Mesendoderm (in vitro differentiated cells): Measurements from ENCODE around the gene GALNT6.

Experiments used
- DNase-seq: peaks from one replicate; pipeline ENCODE4 v3.0.0; 2013
- H2AK5ac ChIP-seq: 2 replicates; pipeline ENCODE4 v1.6.1; 2013; ENCODE audit warnings: low read length, inconsistent platforms
- H2BK120ac ChIP-seq: 2 replicates; pipeline ENCODE4 v1.6.1; 2013; ENCODE audit warnings: low read depth, mild to moderate bottlenecking, low read length, moderate library complexity, mixed read lengths
- H2BK15ac ChIP-seq: replicated peaks from 2 replicates; pipeline ENCODE4 v1.6.1; 2013; ENCODE audit warnings: low read depth, mild to moderate bottlenecking, moderate library complexity
- H2BK5ac ChIP-seq: 2 replicates; pipeline ENCODE4 v1.6.1; 2013; ENCODE audit warnings: low read length, inconsistent platforms
- H3K18ac ChIP-seq: 2 replicates; pipeline ENCODE4 v1.6.1; 2013; ENCODE audit warnings: mild to moderate bottlenecking, low read length, mixed read lengths
- H3K23ac ChIP-seq: one replicate; pipeline ENCODE4 v1.6.1; 2013; ENCODE audit warnings: low read length
- H3K27ac ChIP-seq: 2 replicates; pipeline ENCODE4 v1.5.1; 2013; ENCODE audit warnings: low read depth, mild to moderate bottlenecking, inconsistent platforms, low read length, moderate library complexity
- H3K27me3 ChIP-seq: 2 replicates; pipeline ENCODE4 v1.6.1; 2013; ENCODE audit warnings: low read length, control low read depth, mild to moderate bottlenecking, inconsistent platforms; ENCODE audit not compliant: insufficient read depth, poor library complexity
- H3K36me3 ChIP-seq: 2 replicates; pipeline ENCODE4 v1.6.1; 2013; ENCODE audit warnings: low read length, inconsistent platforms; ENCODE audit not compliant: control insufficient read depth, insufficient read depth
- H3K4ac ChIP-seq: one replicate; pipeline ENCODE4 v1.6.1; 2013; ENCODE audit warnings: low read depth, mild to moderate bottlenecking, low read length, moderate library complexity
- H3K4me1 ChIP-seq: 2 replicates; pipeline ENCODE4 v1.6.1; 2013; ENCODE audit warnings: low read depth, low read length, inconsistent platforms; ENCODE audit not compliant: control insufficient read depth
- H3K4me2 ChIP-seq: 2 replicates; pipeline ENCODE4 v1.6.1; 2013; ENCODE audit warnings: low read length
- H3K4me3 ChIP-seq: 2 replicates; pipeline ENCODE4 v1.5.1; 2013; ENCODE audit warnings: mild to moderate bottlenecking, low read length
- H3K56ac ChIP-seq: one replicate; pipeline ENCODE4 v1.6.1; 2013; ENCODE audit warnings: low read length
- H3K79me1 ChIP-seq: 2 replicates; pipeline ENCODE4 v1.6.1; 2013; ENCODE audit warnings: low read length, inconsistent platforms
- H3K79me2 ChIP-seq: 2 replicates; pipeline ENCODE4 v1.6.1; 2013; ENCODE audit warnings: mild to moderate bottlenecking, low read length; ENCODE audit not compliant: control insufficient read depth, insufficient read depth
- H3K9ac ChIP-seq: 2 replicates; pipeline ENCODE4 v1.6.1; 2013; ENCODE audit warnings: low read length, inconsistent platforms
- H4K5ac ChIP-seq: one replicate; pipeline ENCODE4 v1.6.1; 2013; ENCODE audit warnings: low read length
- H4K8ac ChIP-seq: one replicate; pipeline ENCODE4 v1.6.1; 2013; ENCODE audit warnings: low read depth, mild to moderate bottlenecking, control low read depth, low read length, moderate library complexity
- WGBS: extraction: QIAGEN DNeasy Blood & Tissue Kit; methylation state at CpG from one replicate; pipeline ENCODE4 v1.1.7; 2013; ENCODE audit warnings: low lambda C conversion rate, missing lambda C conversion rate; ENCODE audit not compliant: insufficient coverage; ENCODE audit errors: extremely low coverage; 5-methylcytosine and 5-hydroxymethylcytosine counted together

Gene GALNT6

GRCh38 chr12:51421266-51421884 lies 30.2 kb upstream of the GALNT6 start:
- H2BK15ac ChIP-seq: no peak overlapping the region
- no peak overlapping the region for H3K4me2 ChIP-seq
- no peak overlapping the region for H3K4ac ChIP-seq
- H3K79me1 ChIP-seq: no peaks in the 10 kb centered on the region
- H2BK5ac ChIP-seq: no peak overlapping the region
- H3K56ac ChIP-seq: peak overlapping the region; percentile 45
- peaks cover 2% of the 10 kb centered on the region for H3K4me1 ChIP-seq
- H3K9ac ChIP-seq: no peak overlapping the region
- H2BK120ac ChIP-seq: no peak overlapping the region
- no peak overlapping the region for H3K23ac ChIP-seq
- H3K18ac ChIP-seq: no peak overlapping the region
- no peak overlapping the region for H3K4me3 ChIP-seq
- DNase-seq: peak; percentile 85
- no peaks in the 10 kb centered on the region for H3K79me2 ChIP-seq
- H4K8ac ChIP-seq: no peak overlapping the region
- no peaks in the 10 kb centered on the region for H3K36me3 ChIP-seq
- no peak overlapping the region for H3K27ac ChIP-seq
- no CpG with 5 or more reads among the region's 5 CpGs for WGBS
- no peak overlapping the region for H4K5ac ChIP-seq
- H3K27me3 ChIP-seq: no peaks in the 10 kb centered on the region
- no peak overlapping the region for H2AK5ac ChIP-seq

DNA sequence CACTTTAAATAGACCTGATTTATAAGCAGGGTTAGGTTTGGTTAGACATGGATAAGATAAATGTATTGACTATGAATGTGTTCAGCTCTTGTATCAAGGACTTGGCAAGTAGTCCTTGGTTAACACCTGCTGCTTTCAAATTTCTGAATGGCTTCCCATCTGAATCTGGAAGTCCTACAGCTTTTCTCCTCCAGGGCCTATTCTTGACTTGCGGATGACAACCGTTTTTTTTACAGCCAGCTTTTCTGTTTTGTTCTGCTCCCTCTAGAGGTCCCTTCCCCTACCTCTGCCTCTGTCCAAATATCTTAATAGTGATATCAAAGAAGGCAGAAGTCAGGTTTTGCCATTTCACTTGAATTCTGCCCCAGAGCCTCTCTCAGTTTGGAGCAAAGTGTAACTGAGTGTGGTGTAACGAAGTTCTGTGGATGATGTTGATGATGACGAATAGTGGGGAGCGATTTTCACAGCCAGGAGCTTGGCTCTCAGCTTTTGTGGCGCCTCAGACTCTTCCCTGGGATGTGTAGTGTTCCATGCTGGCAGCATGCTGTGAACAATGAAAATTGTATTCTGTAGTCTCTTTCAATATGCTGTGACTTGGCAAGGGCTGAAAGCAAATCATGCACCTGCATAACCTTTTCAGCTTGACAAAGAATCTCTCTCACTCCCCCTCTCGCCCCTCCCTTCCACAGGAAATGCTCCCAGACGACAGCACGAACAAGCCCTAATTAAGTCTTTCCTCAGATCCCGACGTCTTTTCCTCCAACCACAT lies 28.4 kb upstream of the GALNT6 start:
- H2BK15ac ChIP-seq: no peak overlapping the region
- H3K79me1 ChIP-seq: no peaks in the 10 kb centered on the region
- no peak overlapping the region for H3K27ac ChIP-seq
- no peak overlapping the region for H2AK5ac ChIP-seq
- H3K79me2 ChIP-seq: no peaks in the 10 kb centered on the region
- H3K4me1 ChIP-seq: no peaks in the 10 kb centered on the region
- H3K56ac ChIP-seq: no peak overlapping the region
- no peak overlapping the region for H3K18ac ChIP-seq
- H3K4ac ChIP-seq: no peak overlapping the region
- H3K4me2 ChIP-seq: no peak overlapping the region
- peak overlapping the region; percentile 61 for H2BK120ac ChIP-seq
- H2BK5ac ChIP-seq: no peak overlapping the region
- no peak overlapping the region for H3K4me3 ChIP-seq
- H3K27me3 ChIP-seq: no peaks in the 10 kb centered on the region
- no peak overlapping the region for H4K5ac ChIP-seq
- H3K9ac ChIP-seq: no peak overlapping the region
- H3K23ac ChIP-seq: no peak overlapping the region
- DNase-seq: peak; percentile 63
- H4K8ac ChIP-seq: no peak overlapping the region
- H3K36me3 ChIP-seq: no peaks in the 10 kb centered on the region
- WGBS: no CpG with 5 or more reads among the region's 11 CpGs

DNA sequence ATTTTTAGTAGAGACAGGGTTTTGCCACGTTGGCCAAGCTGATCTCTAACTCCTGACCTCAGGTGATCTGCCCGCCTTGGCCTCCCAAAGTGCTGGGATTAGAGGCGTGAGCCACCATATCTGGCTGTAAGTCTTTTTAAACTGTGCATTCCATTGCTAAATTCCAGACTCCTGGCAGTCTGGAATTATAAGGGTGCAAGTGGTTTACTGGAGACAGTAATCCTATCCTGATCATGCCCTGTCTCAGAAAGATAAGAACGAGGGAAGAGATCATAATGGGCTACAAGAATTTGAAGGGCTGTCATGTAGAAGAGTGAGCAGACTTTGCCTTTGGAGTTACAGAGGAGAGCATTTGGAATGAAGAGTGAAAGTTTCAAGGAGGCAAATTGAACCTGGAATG lies 26.6 kb upstream of the GALNT6 start:
- Histone ChIP-seq H4K5ac (no peak overlapping the region), H3K4ac (no peak overlapping the region), H3K4me2 (no peak overlapping the region), H2BK15ac (no peak overlapping the region), H3K79me1 (no peaks in the 10 kb centered on the region), H3K9ac (no peak overlapping the region), H3K79me2 (no peaks in the 10 kb centered on the region), H2AK5ac (no peak overlapping the region), H3K4me1 (no peaks in the 10 kb centered on the region), H3K27ac (no peak overlapping the region), H3K18ac (no peak overlapping the region), H2BK120ac (no peak overlapping the region), H3K27me3 (no peaks in the 10 kb centered on the region), H2BK5ac (no peak overlapping the region), H4K8ac (no peak overlapping the region), H3K36me3 (no peaks in the 10 kb centered on the region), H3K56ac (no peak overlapping the region), H3K4me3 (no peak overlapping the region), H3K23ac (no peak overlapping the region)
- no CpG with 5 or more reads among the region's 4 CpGs for WGBS
- no peak for DNase-seq

- H3K36me3 ChIP-seq: no peaks in the 10 kb centered on the region
- H3K79me2 ChIP-seq: no peaks in the 10 kb centered on the region
- H3K4me2 ChIP-seq: no peak overlapping the region
- no CpG with 5 or more reads among the region's 1 CpG for WGBS
- H3K18ac ChIP-seq: no peak overlapping the region
- H3K9ac ChIP-seq: no peak overlapping the region
- no peak overlapping the region for H2BK5ac ChIP-seq
- H2BK15ac ChIP-seq: no peak overlapping the region
- no peak overlapping the region for H3K23ac ChIP-seq
- H3K27ac ChIP-seq: no peak overlapping the region
- H2BK120ac ChIP-seq: no peak overlapping the region
- no peak overlapping the region for H4K8ac ChIP-seq
- no peak for DNase-seq
- no peak overlapping the region for H4K5ac ChIP-seq
- no peaks in the 10 kb centered on the region for H3K79me1 ChIP-seq
- H3K4me3 ChIP-seq: no peak overlapping the region
- H3K27me3 ChIP-seq: no peaks in the 10 kb centered on the region
- H3K4ac ChIP-seq: no peak overlapping the region
- no peak overlapping the region for H2AK5ac ChIP-seq
- H3K56ac ChIP-seq: no peak overlapping the region
- H3K4me1 ChIP-seq: no peaks in the 10 kb centered on the region
Observed at GRCh38 chr12:51415931-51416330, 24.7 kb upstream of the GALNT6 start.

- H2BK15ac ChIP-seq: no peak overlapping the region
Observed at GRCh38 chr12:51413791-51414190, 22.6 kb upstream of the GALNT6 start.

GRCh38 chr12:51413149-51413548 lies 21.9 kb upstream of the GALNT6 start:
- DNase-seq: no peak
- no peak overlapping the region for H4K5ac ChIP-seq
- no peak overlapping the region for H3K18ac ChIP-seq
- no peaks in the 10 kb centered on the region for H3K27me3 ChIP-seq
- no peak overlapping the region for H3K27ac ChIP-seq
- no peak overlapping the region for H3K4me3 ChIP-seq
- no peak overlapping the region for H2BK15ac ChIP-seq
- H3K4me2 ChIP-seq: no peak overlapping the region
- no peak overlapping the region for H4K8ac ChIP-seq
- no peaks in the 10 kb centered on the region for H3K36me3 ChIP-seq
- no peak overlapping the region for H3K4ac ChIP-seq
- H3K79me2 ChIP-seq: no peaks in the 10 kb centered on the region
- no peaks in the 10 kb centered on the region for H3K4me1 ChIP-seq
- H2BK120ac ChIP-seq: no peak overlapping the region
- H3K56ac ChIP-seq: no peak overlapping the region
- no peak overlapping the region for H2AK5ac ChIP-seq
- H3K79me1 ChIP-seq: no peaks in the 10 kb centered on the region
- H3K23ac ChIP-seq: no peak overlapping the region
- H3K9ac ChIP-seq: no peak overlapping the region
- no peak overlapping the region for H2BK5ac ChIP-seq

More at GRCh38 chr12:51413791-51414190, 22.6 kb upstream of the GALNT6 start:
- H2BK5ac ChIP-seq: no peak overlapping the region
- no peak overlapping the region for H3K4me2 ChIP-seq
- H3K4me3 ChIP-seq: no peak overlapping the region
- no peak for DNase-seq
- H3K18ac ChIP-seq: no peak overlapping the region
- H4K5ac ChIP-seq: no peak overlapping the region
- H3K79me1 ChIP-seq: no peaks in the 10 kb centered on the region
- H3K23ac ChIP-seq: no peak overlapping the region
- WGBS: no CpG with 5 or more reads among the region's 3 CpGs
- H3K4me1 ChIP-seq: no peaks in the 10 kb centered on the region
- H3K9ac ChIP-seq: no peak overlapping the region
- H3K27me3 ChIP-seq: no peaks in the 10 kb centered on the region
- no peak overlapping the region for H3K4ac ChIP-seq
- no peak overlapping the region for H2BK120ac ChIP-seq
- no peaks in the 10 kb centered on the region for H3K36me3 ChIP-seq
- no peaks in the 10 kb centered on the region for H3K79me2 ChIP-seq
- no peak overlapping the region for H2AK5ac ChIP-seq
- no peak overlapping the region for H3K56ac ChIP-seq
- no peak overlapping the region for H3K27ac ChIP-seq
- no peak overlapping the region for H4K8ac ChIP-seq
